Spinal cord (tissue), 10 donors: ENCODE data around the gene ZBTB46. TPM values are rescaled to one million over a fixed set of nuclear protein-coding genes. Genes with fewer than 3 reads are reported as not detected.

Experiments used
- DNase-seq, 6 donors: peaks; one replicate each; pipeline versions ENCODE4 v3.0.0 to v3.0.0-alpha.2; 2013 to 2015; ENCODE audit warnings: low spot score in 6 of 6, low read depth in 4 of 6
- H3K27ac ChIP-seq: one replicate; pipeline ENCODE4 v1.5.1; 2013; ENCODE audit warnings: low read depth, low read length, control low read depth
- H3K27me3 ChIP-seq: one replicate; pipeline ENCODE4 v1.6.1; 2013; ENCODE audit warnings: low read length; ENCODE audit not compliant: control insufficient read depth, insufficient read depth
- H3K36me3 ChIP-seq: one replicate; pipeline ENCODE4 v1.6.1; 2013; ENCODE audit warnings: low read length; ENCODE audit not compliant: control insufficient read depth, insufficient read depth
- H3K4me1 ChIP-seq: one replicate; pipeline ENCODE4 v1.6.1; 2013; ENCODE audit warnings: low read length; ENCODE audit not compliant: control insufficient read depth, insufficient read depth
- H3K4me3 ChIP-seq: one replicate; pipeline ENCODE4 v1.5.1; 2013; ENCODE audit warnings: low read depth, low read length, control low read depth
- H3K9me3 ChIP-seq: one replicate; pipeline ENCODE4 v1.6.1; 2013; ENCODE audit warnings: low read length; ENCODE audit not compliant: control insufficient read depth, insufficient read depth
- WGBS: methylation state at CpG from one replicate; pipeline ENCODE4 v1.1.5; 2013; ENCODE audit warnings: missing lambda C conversion rate; ENCODE audit not compliant: insufficient coverage; 5-methylcytosine and 5-hydroxymethylcytosine counted together
- polyA plus RNA-seq, 2 donors: library from polyadenylated mRNA; unstranded; fragments of 120-200 nt; gene quantifications; one replicate each; pipeline ENCODE4 v1.2.1, GENCODE V29; 2013; ENCODE audit not compliant: insufficient read length in 2 of 2
- total RNA-seq, 2 donors: library from RNA; depleted of rRNA in 1 of 2; stranded (reverse); fragments of 120-200 nt in 1 of 2; fragments of >200 nt in 1 of 2; gene quantifications; one replicate each; pipeline versions ENCODE4 v1.2.3 to v1.2.4, GENCODE V29; 2013 to 2014
- donor health status: healthy.

The ZBTB46 gene
- total and polyA plus RNA-seq, 4 donors, result 8.3 to 13.4 (median 11.3) TPM

GRCh38 chr20:63699466-63700198 lies 131.4 kb downstream of the ZBTB46 start:
- peaks cover 25% of the 10 kb centered on the region for H3K4me1 ChIP-seq
- no peak for DNase-seq
- no peaks in the 10 kb centered on the region for H3K27me3 ChIP-seq
- no peaks in the 10 kb centered on the region for H3K9me3 ChIP-seq
- no peak overlapping the region for H3K4me3 ChIP-seq
- H3K36me3 ChIP-seq, result peaks cover 100% of the 10 kb centered on the region
- H3K27ac ChIP-seq, result no peak overlapping the region
- WGBS, result 75% methylated on average over 21 of the region's 24 CpGs

GRCh38 chr20:63698739-63699465 lies 132.2 kb downstream of the ZBTB46 start:
- no peaks in the 10 kb centered on the region for H3K27me3 ChIP-seq
- H3K36me3 ChIP-seq, result peaks cover 100% of the 10 kb centered on the region
- DNase-seq, result no peak
- no peak overlapping the region for H3K4me3 ChIP-seq
- peaks cover 25% of the 10 kb centered on the region for H3K4me1 ChIP-seq
- H3K9me3 ChIP-seq, result no peaks in the 10 kb centered on the region
- WGBS, result 78% methylated on average over 16 of the region's 19 CpGs
- no peak overlapping the region for H3K27ac ChIP-seq

- H3K4me1 ChIP-seq, result peaks cover 25% of the 10 kb centered on the region
- no peak for DNase-seq
- no peak overlapping the region for H3K27ac ChIP-seq
- H3K9me3 ChIP-seq, result no peaks in the 10 kb centered on the region
- peaks cover 97% of the 10 kb centered on the region for H3K36me3 ChIP-seq
- H3K27me3 ChIP-seq, result no peaks in the 10 kb centered on the region
- H3K4me3 ChIP-seq, result no peak overlapping the region
- 77% methylated on average over 25 of the region's 40 CpGs for WGBS
Measured at GRCh38 chr20:63697868-63698545, 133.1 kb downstream of the ZBTB46 start.

- peaks cover 97% of the 10 kb centered on the region for H3K36me3 ChIP-seq
- peaks cover 25% of the 10 kb centered on the region for H3K4me1 ChIP-seq
Measured at GRCh38 chr20:63697357-63697867, 133.7 kb downstream of the ZBTB46 start.

GRCh38 chr20:63696628-63697356 lies 134.3 kb downstream of the ZBTB46 start, which contains the start of gene TNFRSF6B:
Gene TNFRSF6B (plus strand): TSS chr20:63696652. CDS start chr20:63696768, 116 bp downstream.
- Histone ChIP-seq H3K36me3 (peaks cover 97% of the 10 kb centered on the region), H3K4me1 (peaks cover 25% of the 10 kb centered on the region), H3K27ac (no peak within 1 kb of the TSS), H3K9me3 (no peaks in the 10 kb centered on the region), H3K4me3 (peak within 1 kb of the TSS; percentile 1), H3K27me3 (no peaks in the 10 kb centered on the region)
- WGBS, result 20% methylated on average over 52 of the region's 52 CpGs
- DNase-seq, result peak in 1 of 6 donors; percentile 46

More at GRCh38 chr20:63697357-63697867, 133.7 kb downstream of the ZBTB46 start:
- no peaks in the 10 kb centered on the region for H3K27me3 ChIP-seq
- no peak for DNase-seq
- no peak overlapping the region for H3K27ac ChIP-seq
- WGBS, result 67% methylated on average over 7 of the region's 7 CpGs
- no peaks in the 10 kb centered on the region for H3K9me3 ChIP-seq
- H3K4me3 ChIP-seq, result peak overlapping the region; percentile 1

GRCh38 chr20:63696306-63696627 lies 134.8 kb downstream of the ZBTB46 start:
- no peak for DNase-seq
- H3K4me1 ChIP-seq, result peaks cover 25% of the 10 kb centered on the region
- 19% methylated on average over 6 of the region's 6 CpGs for WGBS
- H3K4me3 ChIP-seq, result no peak overlapping the region
- H3K9me3 ChIP-seq, result no peaks in the 10 kb centered on the region
- H3K27ac ChIP-seq, result no peak overlapping the region
- no peaks in the 10 kb centered on the region for H3K27me3 ChIP-seq
- peaks cover 97% of the 10 kb centered on the region for H3K36me3 ChIP-seq

- DNase-seq, result no peak
- H3K4me1 ChIP-seq, result peaks cover 25% of the 10 kb centered on the region
- H3K27me3 ChIP-seq, result no peaks in the 10 kb centered on the region
- peaks cover 97% of the 10 kb centered on the region for H3K36me3 ChIP-seq
- no peak overlapping the region for H3K27ac ChIP-seq
- no peak overlapping the region for H3K4me3 ChIP-seq
- 89% methylated on average over 24 of the region's 25 CpGs for WGBS
- no peaks in the 10 kb centered on the region for H3K9me3 ChIP-seq
Measured at GRCh38 chr20:63695424-63696305, 135.4 kb downstream of the ZBTB46 start.

- Histone ChIP-seq H3K27me3 (no peaks in the 10 kb centered on the region), H3K27ac (no peak overlapping the region), H3K9me3 (no peaks in the 10 kb centered on the region), H3K36me3 (peaks cover 97% of the 10 kb centered on the region), H3K4me3 (no peak overlapping the region), H3K4me1 (peaks cover 25% of the 10 kb centered on the region)
- no peak for DNase-seq
- WGBS, result 93% methylated on average over 36 of the region's 37 CpGs
Measured at GRCh38 chr20:63694584-63695423, 136.3 kb downstream of the ZBTB46 start.
